Lower leg skin (tissue), 3 donors: Measurements from ENCODE around the gene CNPPD1.

Experiments
- CTCF ChIP-seq, 3 donors: fragments of 450-650 bp; IDR thresholded peaks; one replicate each; pipeline ENCODE4 v1.5.1; 2016; ENCODE audit warnings: antibody characterized with exemption in 3 of 3, mild to moderate bottlenecking in 3 of 3, moderate library complexity in 2 of 3
- POLR2A ChIP-seq, 2 donors: fragments of 450-650 bp; IDR thresholded peaks; one replicate each; pipeline ENCODE4 v1.6.1; 2016 to 2017; ENCODE audit warnings: antibody characterized with exemption in 2 of 2, mild to moderate bottlenecking in 1 of 2, moderate library complexity in 1 of 2

GRCh38 chr2:219214786-219215185 is 38.1 kb upstream of the CNPPD1 start:
- TF ChIP-seq CTCF (IDR thresholded peaks at IDR 0.05) (no peak), POLR2A (IDR thresholded peaks at IDR 0.05) (no peak)
